GM12864 (cell line): Measurements from ENCODE around the gene SULT2B1.

Experiments
- DNase-seq: peaks from one replicate; pipeline ENCODE4 v3.0.0-alpha.2; 2011; ENCODE audit warnings: low read depth
- H3K4me3 ChIP-seq: 2 replicates; pipeline ENCODE4 v1.5.1; 2011; ENCODE audit warnings: mild to moderate bottlenecking, low read depth, low read length, control low read depth
- TF ChIP-seq, protein P1 (sequence below): IDR thresholded peaks from 2 replicates; pipeline ENCODE4 v1.5.1; 2011; ENCODE audit warnings: low read depth, mild to moderate bottlenecking, moderate library complexity, low read length, control low read depth, inconsistent platforms; ENCODE audit errors: missing control alignments

The SULT2B1 gene

DNA sequence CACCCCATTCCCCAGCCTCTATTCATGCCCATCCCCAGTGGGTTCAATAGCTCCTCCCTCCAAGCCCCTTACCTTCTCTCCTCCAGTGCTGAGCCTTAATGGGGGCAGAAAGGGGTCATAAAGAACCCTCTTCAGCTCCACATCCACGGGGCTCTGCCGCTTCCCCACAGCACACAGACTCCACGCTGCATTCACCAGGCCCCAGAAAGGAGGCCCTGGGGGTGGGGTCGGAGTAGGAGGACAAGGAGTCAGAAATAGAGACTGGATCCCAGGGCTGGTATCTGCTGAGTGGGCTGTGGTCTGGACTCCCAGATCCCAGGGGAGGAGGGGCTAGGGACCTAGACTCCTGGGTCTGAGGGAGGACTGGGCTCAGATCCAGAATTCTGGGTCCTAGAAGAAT is 92.4 kb downstream of the SULT2B1 start:
- H3K4me3 ChIP-seq, result no peak overlapping the region
- TF ChIP-seq, protein P1, sequence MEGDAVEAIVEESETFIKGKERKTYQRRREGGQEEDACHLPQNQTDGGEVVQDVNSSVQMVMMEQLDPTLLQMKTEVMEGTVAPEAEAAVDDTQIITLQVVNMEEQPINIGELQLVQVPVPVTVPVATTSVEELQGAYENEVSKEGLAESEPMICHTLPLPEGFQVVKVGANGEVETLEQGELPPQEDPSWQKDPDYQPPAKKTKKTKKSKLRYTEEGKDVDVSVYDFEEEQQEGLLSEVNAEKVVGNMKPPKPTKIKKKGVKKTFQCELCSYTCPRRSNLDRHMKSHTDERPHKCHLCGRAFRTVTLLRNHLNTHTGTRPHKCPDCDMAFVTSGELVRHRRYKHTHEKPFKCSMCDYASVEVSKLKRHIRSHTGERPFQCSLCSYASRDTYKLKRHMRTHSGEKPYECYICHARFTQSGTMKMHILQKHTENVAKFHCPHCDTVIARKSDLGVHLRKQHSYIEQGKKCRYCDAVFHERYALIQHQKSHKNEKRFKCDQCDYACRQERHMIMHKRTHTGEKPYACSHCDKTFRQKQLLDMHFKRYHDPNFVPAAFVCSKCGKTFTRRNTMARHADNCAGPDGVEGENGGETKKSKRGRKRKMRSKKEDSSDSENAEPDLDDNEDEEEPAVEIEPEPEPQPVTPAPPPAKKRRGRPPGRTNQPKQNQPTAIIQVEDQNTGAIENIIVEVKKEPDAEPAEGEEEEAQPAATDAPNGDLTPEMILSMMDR, result no peak
- no peak for DNase-seq

DNA sequence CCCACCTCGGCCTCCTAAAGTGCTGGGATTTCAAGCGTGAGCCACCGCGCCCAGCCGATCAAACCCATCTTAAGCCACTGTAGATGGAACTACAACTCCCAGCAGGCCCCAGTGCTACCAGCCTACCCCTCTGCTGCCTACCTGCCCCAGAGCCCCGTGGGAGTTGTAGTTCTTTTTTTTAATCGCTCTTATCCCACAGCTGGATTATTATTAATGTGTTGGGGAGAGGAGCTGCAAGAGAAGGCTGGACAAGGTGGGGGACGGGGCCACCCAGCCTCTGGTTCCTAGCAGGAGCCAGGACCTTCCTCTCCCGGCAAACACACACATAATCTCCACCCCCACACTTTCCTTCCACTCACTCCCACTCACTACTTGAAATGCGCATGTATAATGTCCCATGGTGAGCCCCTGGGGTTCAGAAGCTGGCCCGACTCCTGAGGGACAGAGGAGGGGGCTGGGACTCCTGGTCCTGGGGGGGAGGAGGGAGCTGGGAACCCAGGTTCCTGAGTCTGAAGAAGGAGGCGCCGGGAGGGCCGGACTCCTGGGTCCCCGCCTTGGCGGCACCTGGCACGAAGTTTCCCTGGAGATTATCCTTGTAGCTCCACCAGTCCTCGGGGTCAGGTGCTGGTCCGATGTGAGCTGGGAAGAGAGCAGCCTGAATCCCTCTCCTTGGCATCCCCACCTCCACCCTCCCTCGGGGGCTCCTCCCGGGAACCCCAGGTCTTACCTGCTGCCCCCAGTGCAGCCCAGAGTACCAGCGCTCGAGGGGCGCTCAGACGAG is 93.1 kb downstream of the SULT2B1 start:
- TF ChIP-seq, protein P1, result no peak
- DNase-seq, result no peak
- peak overlapping the region; percentile 51 for H3K4me3 ChIP-seq

DNA sequence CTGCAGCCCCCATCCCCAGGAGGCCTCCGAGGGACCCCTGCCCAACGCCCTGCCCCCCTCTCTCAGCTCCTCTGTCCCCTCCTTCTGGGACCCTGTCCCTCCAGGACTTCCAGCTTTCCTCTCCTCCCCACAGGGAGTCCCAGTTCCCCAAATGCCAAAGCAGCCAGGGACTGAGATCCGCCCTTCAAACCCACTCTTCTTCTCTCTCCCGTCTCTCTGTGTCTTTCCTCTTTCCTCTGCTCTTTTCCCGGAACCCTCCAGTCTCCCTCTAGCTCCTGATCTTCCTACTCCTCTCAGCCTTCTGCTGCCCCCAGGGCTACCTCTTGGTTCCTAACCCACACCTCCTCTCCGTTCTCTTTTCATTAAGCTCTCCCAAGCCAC is 93.6 kb downstream of the SULT2B1 start:
- TF ChIP-seq, protein P1, result no peak
- no peak for DNase-seq
- peak overlapping the region; percentile 51 for H3K4me3 ChIP-seq

DNA sequence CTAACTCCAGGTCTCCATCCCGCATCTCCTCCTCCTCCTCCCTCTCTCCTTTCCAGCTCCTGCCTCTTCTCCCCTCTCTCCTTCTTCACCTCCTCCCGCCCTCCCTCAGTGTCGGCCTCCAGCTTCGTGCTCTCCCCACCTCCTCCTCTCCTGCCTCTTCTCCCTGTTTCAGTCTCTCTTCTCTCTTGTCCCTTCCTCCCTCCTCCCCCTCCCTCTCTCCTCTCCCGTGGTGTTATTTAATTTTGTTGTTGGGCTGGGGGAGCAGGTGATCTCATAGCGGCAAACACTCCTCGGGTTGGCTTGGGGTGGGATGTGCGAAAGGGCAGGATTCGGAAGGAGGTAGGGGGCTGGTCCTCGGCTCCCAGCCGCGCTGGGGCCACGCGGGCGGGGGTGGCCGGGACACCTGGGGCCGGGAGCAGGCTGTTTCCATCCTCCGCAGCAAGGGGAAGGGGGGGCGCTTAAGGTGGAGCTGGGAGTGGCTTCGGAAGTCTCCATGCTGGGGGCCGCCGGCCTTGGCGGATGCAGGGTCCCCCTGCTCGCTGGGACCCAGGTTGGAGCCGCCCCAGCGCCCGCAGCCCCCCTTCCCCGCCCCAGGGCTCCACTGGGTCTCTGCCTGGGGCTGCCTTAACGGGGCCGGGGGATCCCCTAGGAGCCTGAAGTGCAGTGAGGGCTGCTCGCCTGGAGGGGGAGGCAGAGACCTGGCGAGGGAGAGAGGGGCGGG is 94.2 kb downstream of the SULT2B1 start, which contains the start of gene CA11:
CA11 (minus strand) TSS at position 187 of the 721 bp plus-strand sequence. CDS start 555 bp downstream, outside the sequence.
- no peak for DNase-seq
- TF ChIP-seq, protein P1, result peak; percentile 89
- H3K4me3 ChIP-seq, result peak within 1 kb of the TSS; percentile 51

DNA sequence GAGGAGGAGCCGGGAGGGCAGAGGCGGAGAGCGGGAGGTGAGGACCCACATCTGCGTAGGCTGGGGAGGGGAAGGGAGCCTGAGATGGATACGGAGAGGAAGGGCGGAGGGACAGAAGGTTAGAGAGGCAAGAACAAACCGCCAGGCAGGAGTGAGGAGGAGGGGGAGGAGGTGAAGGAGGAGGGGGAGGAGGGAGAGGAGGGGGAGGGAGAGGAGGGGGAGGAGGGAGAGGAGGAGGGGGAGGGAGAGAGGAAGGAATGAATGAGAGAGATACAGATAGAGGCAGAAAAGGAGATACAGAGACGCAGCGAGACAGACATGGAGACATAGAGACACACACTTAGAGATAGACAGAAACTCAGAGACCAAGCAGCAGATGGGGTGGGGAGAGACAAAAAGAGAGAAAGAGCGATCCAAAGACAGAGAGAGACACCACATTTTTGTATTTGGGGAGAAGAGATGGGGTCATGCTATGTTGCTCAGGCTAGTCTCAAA is 94.8 kb downstream of the SULT2B1 start:
- H3K4me3 ChIP-seq, result no peak overlapping the region
- no peak for DNase-seq
- TF ChIP-seq, protein P1, result no peak

DNA sequence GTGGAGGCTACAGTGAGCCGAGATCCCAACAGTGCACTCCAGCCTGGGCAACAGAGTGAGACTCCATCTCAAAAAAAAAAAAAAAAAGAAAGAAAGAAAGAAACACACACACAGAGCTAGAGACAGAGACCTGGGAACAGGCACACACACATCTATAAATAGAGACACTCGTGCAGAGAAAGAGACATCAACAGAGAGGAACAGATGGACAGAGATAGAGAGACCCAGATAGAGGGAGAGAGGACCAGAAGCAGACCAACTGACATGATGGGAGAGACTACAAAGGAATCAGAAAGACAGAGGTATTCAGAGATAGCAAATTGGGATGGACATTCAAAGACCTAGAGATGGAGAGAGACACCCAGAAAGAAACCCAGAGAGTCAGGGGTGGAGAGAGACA is 96.2 kb downstream of the SULT2B1 start:
- TF ChIP-seq, protein P1, result no peak
- DNase-seq, result no peak
- H3K4me3 ChIP-seq, result no peak overlapping the region
